Measurements from ENCODE around the gene WDR83. TPM values are rescaled to one million over a fixed set of nuclear protein-coding genes. Genes with fewer than 3 reads are reported as not detected.

Gene WDR83
- polyA plus RNA-seq, 2 of the 4 experiments (the other 2 are of a cell fraction), result 4.8 to 11.4 TPM

GRCh38 chr19:12680034-12680433, 13.4 kb downstream of the WDR83 start (continued):
- TF ChIP-seq REST (IDR thresholded peaks at IDR 0.05) (no peak), HOXB5 (CRISPR knock-in tag; IDR thresholded peaks at IDR 0.05) (no peak), CTCF (IDR thresholded peaks at IDR 0.05) (no peak), FOSB (CRISPR knock-in tag; IDR thresholded peaks at IDR 0.05) (no peak), NR3C1 (IDR thresholded peaks at IDR 0.05) (no peak)

GRCh38 chr19:12681074-12681987, 14.7 kb downstream of the WDR83 start, which contains the start of gene DHPS:
Gene DHPS, minus strand, starts transcription at chr19:12681880. Its CDS starts 114 bp downstream, at chr19:12681766.
- ChIA-PET CTCF (interaction anchor here (0.7 to 1.9 kb wide), 3 partner anchors 9 to 56 kb away, joined by 3 to 6 read pairs (median 3); partner anchors contain the start of gene GET3), POLR2A (interaction anchor here (0.7 to 1.5 kb wide), 4 partner anchors 15 to 156 kb away, joined by 3 to 13 read pairs (median 6); partner anchors contain the start of genes MAN2B1, TRIR and WDR83)
- FAIRE-seq (no peak), ATAC-seq (peak; percentile 83 to 85), DNase-seq (ENCODE audit: low read depth in 1 of 2, low spot score in 1 of 2) (peak; percentile 86 to 98)
- H3K4me2 ChIP-seq, result peak within 1 kb of the TSS; percentile 59
- WGBS (ENCODE audit: missing lambda C conversion rate), result under 1% methylated on average over 42 of the region's 68 CpGs
- H3K9me3 ChIP-seq, result no peaks in the 10 kb centered on the region
- H3K27ac ChIP-seq, result peak within 1 kb of the TSS; percentile 97 to 100
- H3K4me1 ChIP-seq, result no peaks in the 10 kb centered on the region
- H3K4me3 ChIP-seq, result peak within 1 kb of the TSS; percentile 98
- peak; percentile 42; the same call in 1 of the 2 replicates for TF ChIP-seq FOSB (CRISPR knock-in tag; IDR thresholded peaks at IDR 0.05)
- no peak for TF ChIP-seq KDM1A (IDR thresholded peaks at IDR 0.05; ENCODE audit: low read depth)
- TF ChIP-seq TFCP2L1 (CRISPR knock-in tag; IDR thresholded peaks at IDR 0.05), result 0 out of 2 replicates have a peak, but pooled peaks have one; percentile 45
- no peak for TF ChIP-seq HOXB13 (CRISPR knock-in tag; IDR thresholded peaks at IDR 0.05; ENCODE audit: low read depth)
- TF ChIP-seq JUN (IDR thresholded peaks at IDR 0.05), result peak; percentile 16 to 74; a peak in 4 of 5 replicates
- 0 out of 3 replicates have a peak, but pooled peaks have one; percentile 24 for TF ChIP-seq BCL3 (IDR thresholded peaks at IDR 0.05)
- no peak for TF ChIP-seq RNF2 (IDR thresholded peaks at IDR 0.05; ENCODE audit: borderline replicate concordance, low read depth)
- no peak for TF ChIP-seq CBX8 (IDR thresholded peaks at IDR 0.05)
- no peak for TF ChIP-seq RARB (CRISPR knock-in tag; IDR thresholded peaks at IDR 0.05)
- no peak for TF ChIP-seq ZC3H11A (IDR thresholded peaks at IDR 0.05)
- TF ChIP-seq KDM5A (IDR thresholded peaks at IDR 0.05), result 0 out of 2 replicates have a peak, but pooled peaks have one; percentile 36
- TF ChIP-seq POLR2A (IDR thresholded peaks at IDR 0.05; ENCODE audit: low read length), result peak; percentile 41
- TF ChIP-seq ATOH8 (CRISPR knock-in tag; IDR thresholded peaks at IDR 0.05; ENCODE audit: low read depth), result no peak
- TF ChIP-seq HOXA7 (CRISPR knock-in tag; IDR thresholded peaks at IDR 0.05), result peak; percentile 69
- no peak for TF ChIP-seq HOXB5 (CRISPR knock-in tag; IDR thresholded peaks at IDR 0.05)
- peak; percentile 60 for TF ChIP-seq MAX (IDR thresholded peaks at IDR 0.05)
- TF ChIP-seq RFX5 (IDR thresholded peaks at IDR 0.05), result no peak
- TF ChIP-seq PHF8 (IDR thresholded peaks at IDR 0.05; ENCODE audit: borderline replicate concordance, low read depth), result peak; percentile 81
- no peak for TF ChIP-seq CBX2 (IDR thresholded peaks at IDR 0.05; ENCODE audit: borderline replicate concordance, low read depth)
- no peak for TF ChIP-seq HES2 (IDR thresholded peaks at IDR 0.05)
- no peak for TF ChIP-seq ELK1 (IDR thresholded peaks at IDR 0.05; ENCODE audit: low read depth, low read length)
- TF ChIP-seq CEBPB (IDR thresholded peaks at IDR 0.05), result peak in 1 of 2 experiments; percentile 80; a peak in 2 of 4 replicates
